NCI-H774 (cell line): ENCODE measurements around the gene CPLX1.
"Not testable (repeated sequence)": the region's sequence is repeated elsewhere in the genome, so short reads cannot be mapped to it uniquely, and the experiment has no call there.

Experiments used
- DNase-seq: peaks from one replicate; lab custom pipeline; 2025; lab: John Stamatoyannopoulos, UW

CPLX1 gene

GRCh38 chr4:819401-820229 lies 6.3 kb downstream of the CPLX1 start:
- no peak for DNase-seq

GRCh38 chr4:818106-818921 lies 7.6 kb downstream of the CPLX1 start:
- no peak for DNase-seq

- no peak for DNase-seq
Observed at GRCh38 chr4:815464-816146, 10.3 kb downstream of the CPLX1 start.

- DNase-seq, result no peak
Observed at GRCh38 chr4:814312-814850, 11.5 kb downstream of the CPLX1 start.

GRCh38 chr4:813900-814299 lies 12.0 kb downstream of the CPLX1 start:
- no peak for DNase-seq

- DNase-seq, result no peak
Observed at GRCh38 chr4:808860-809570, 16.9 kb downstream of the CPLX1 start.

- DNase-seq, result no peak
Observed at GRCh38 chr4:807792-808191, 18.1 kb downstream of the CPLX1 start.

GRCh38 chr4:806979-807378 lies 18.9 kb downstream of the CPLX1 start:
- DNase-seq, result not testable (repeated sequence)

- no peak for DNase-seq
Observed at GRCh38 chr4:804804-805203, 21.1 kb downstream of the CPLX1 start.

- no peak for DNase-seq
Observed at GRCh38 chr4:803884-804283, 22.0 kb downstream of the CPLX1 start.

- DNase-seq, result no peak
Observed at GRCh38 chr4:801436-802124, 24.3 kb downstream of the CPLX1 start.

- peak; percentile 80 for DNase-seq
Observed at GRCh38 chr4:797066-797465, 28.9 kb downstream of the CPLX1 start.

- DNase-seq, result no peak
Observed at GRCh38 chr4:796206-796605, 29.7 kb downstream of the CPLX1 start.

GRCh38 chr4:795726-796119 lies 30.2 kb downstream of the CPLX1 start:
- DNase-seq, result no peak

- no peak for DNase-seq
Observed at GRCh38 chr4:794900-795725, 30.8 kb downstream of the CPLX1 start.

- no peak for DNase-seq
Observed at GRCh38 chr4:793941-794621, 31.8 kb downstream of the CPLX1 start.

GRCh38 chr4:793093-793861 lies 32.7 kb downstream of the CPLX1 start:
- DNase-seq, result no peak

GRCh38 chr4:792626-793092 lies 33.3 kb downstream of the CPLX1 start:
- DNase-seq, result no peak
